HepG2 (cell line): ENCODE results near the gene INPP5E. TPM values are rescaled to one million over a fixed set of nuclear protein-coding genes. Genes with fewer than 3 reads are reported as not detected.

ENCODE experiments used
- IRX3 ChIP-seq: sonication (generic); formaldehyde crosslinking; IDR thresholded peaks from 2 replicates; pipeline ENCODE4 v1.8.1; 2023; ENCODE audit warnings: mild to moderate bottlenecking, low read depth, missing genetic modification reagents, borderline replicate concordance
- LCORL ChIP-seq, 2 experiments: fragments of 450-650 bp in 1 of 2; sonication (generic) in 1 of 2; formaldehyde crosslinking in 1 of 2; IDR thresholded peaks; 2 replicates each; pipeline versions ENCODE4 v1.5.0 to v1.6.1; 2017 to 2020; ENCODE audit warnings: antibody characterized with exemption in 1 of 2, missing genetic modification reagents in 1 of 2
- REPIN1 ChIP-seq: sonication (generic); formaldehyde crosslinking; IDR thresholded peaks from 2 replicates; pipeline ENCODE4 v1.8.0; 2022; ENCODE audit warnings: missing genetic modification reagents, low read depth, mild to moderate bottlenecking, borderline replicate concordance
- SNAPC4 ChIP-seq: sonication (generic); formaldehyde crosslinking; IDR thresholded peaks from 2 replicates; pipeline ENCODE4 v1.4.0; 2020; ENCODE audit warnings: mild to moderate bottlenecking, missing genetic modification reagents
- SRSF1 ChIP-seq: fragments of 200-400 bp; formaldehyde crosslinking; optimal IDR thresholded peaks from 2 replicates; pipeline ENCODE3; 2017; ENCODE audit warnings: mild to moderate bottlenecking, low read depth, low read length, moderate library complexity
- polyA plus RNA-seq, 8 experiments: library from polyadenylated mRNA; depleted of rRNA in 3 of 8; stranded (reverse) in 7 of 8; unstranded in 1 of 8; fragments of >200 nt; fragmentation: Illumina TruSeq in 4 of 8; extraction: Trizol in 4 of 8; gene quantifications; 2 replicates each; pipeline versions ENCODE4 v1.2.1 to v1.2.3, GENCODE V29; 2011 to 2016; ENCODE audit warnings: low read depth in 4 of 8, missing spikeins in 1 of 8, mixed read lengths in 1 of 8; ENCODE audit not compliant: insufficient read depth in 1 of 8
- total RNA-seq, 5 experiments: library from RNA; depleted of rRNA; stranded (reverse); fragments of >200 nt; fragmentation: Illumina TruSeq; extraction: Trizol; gene quantifications; 2 replicates each; pipeline ENCODE4 v1.2.3, GENCODE V29; 2016; ENCODE audit warnings: low read depth in 1 of 5
- TF ChIP-seq, protein P1 (sequence below): sonication (generic); formaldehyde crosslinking; IDR thresholded peaks from 2 replicates; pipeline ENCODE4 v1.5.1; 2020; ENCODE audit warnings: missing genetic modification reagents, mild to moderate bottlenecking, borderline replicate concordance
- TF ChIP-seq, protein P2 (sequence below): IDR thresholded peaks from 2 replicates; pipeline ENCODE4 v1.6.1; 2016; ENCODE audit warnings: mild to moderate bottlenecking, missing biosample characterization, missing genetic modification reagents
- TF ChIP-seq, protein P3 (sequence below): sonication (generic); formaldehyde crosslinking; IDR thresholded peaks from 2 replicates; pipeline ENCODE4 v1.9.0; 2022; ENCODE audit warnings: missing genetic modification reagents, mild to moderate bottlenecking, borderline replicate concordance

The INPP5E gene
- total and polyA plus RNA-seq, 2 of the 13 experiments (the other 11 are each of a cell fraction or from before 2014, with no cell fraction given) = 5.5 TPM

DNA sequence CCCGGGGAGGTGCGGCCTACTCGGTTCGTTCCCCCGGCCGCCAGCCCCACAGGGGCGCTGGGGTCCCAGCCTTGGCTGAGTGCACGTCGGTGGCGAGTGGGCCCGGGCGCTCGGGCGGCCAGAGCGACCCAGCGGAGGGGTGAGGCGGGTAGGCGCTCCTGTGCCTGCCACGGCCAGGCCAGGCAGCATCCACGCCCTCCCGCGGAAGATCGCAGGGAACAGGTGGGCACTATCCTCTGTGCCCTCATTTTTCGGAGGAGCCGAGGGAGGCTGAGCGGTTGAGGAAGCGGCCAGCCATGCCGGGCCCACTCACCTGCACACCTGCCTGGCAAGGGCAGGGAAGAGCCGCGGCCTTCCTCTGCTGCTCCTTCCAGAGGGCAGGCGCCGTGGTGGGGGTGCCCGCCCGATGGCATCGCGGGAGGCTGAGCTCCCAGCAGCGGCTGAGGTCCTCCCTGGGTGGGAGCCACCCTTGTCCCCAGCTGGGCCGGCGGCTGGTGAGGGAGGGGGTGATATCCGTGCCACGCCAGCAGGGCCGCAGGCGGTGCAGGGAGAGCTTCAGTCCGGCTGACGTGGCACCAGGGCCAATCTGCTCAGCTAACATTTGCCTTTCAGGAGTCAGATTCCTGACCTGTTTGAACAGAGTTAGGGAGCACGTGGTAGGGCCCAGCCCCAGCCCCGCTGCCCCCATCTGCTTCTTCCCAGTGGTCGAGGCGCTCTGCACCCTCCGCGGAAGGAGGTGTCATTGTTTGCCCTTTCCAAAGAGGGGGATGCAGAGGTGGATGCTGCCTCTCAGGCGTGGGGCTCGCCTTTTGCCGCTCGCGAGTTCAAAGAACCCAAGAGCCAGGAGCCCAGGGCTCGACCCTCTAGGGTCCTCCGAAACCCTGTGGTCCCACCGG lies 44.8 kb upstream of the INPP5E start (continued):
- TF ChIP-seq LCORL (IDR thresholded peaks at IDR 0.05) (no peak), LCORL (CRISPR knock-in tag; IDR thresholded peaks at IDR 0.05) (0 out of 2 replicates have a peak, but pooled peaks have one; percentile 36), IRX3 (CRISPR knock-in tag) (no peak), SRSF1 (no peak), SNAPC4 (CRISPR knock-in tag) (no peak), REPIN1 (CRISPR knock-in tag) (no peak)
- TF ChIP-seq, protein P1, sequence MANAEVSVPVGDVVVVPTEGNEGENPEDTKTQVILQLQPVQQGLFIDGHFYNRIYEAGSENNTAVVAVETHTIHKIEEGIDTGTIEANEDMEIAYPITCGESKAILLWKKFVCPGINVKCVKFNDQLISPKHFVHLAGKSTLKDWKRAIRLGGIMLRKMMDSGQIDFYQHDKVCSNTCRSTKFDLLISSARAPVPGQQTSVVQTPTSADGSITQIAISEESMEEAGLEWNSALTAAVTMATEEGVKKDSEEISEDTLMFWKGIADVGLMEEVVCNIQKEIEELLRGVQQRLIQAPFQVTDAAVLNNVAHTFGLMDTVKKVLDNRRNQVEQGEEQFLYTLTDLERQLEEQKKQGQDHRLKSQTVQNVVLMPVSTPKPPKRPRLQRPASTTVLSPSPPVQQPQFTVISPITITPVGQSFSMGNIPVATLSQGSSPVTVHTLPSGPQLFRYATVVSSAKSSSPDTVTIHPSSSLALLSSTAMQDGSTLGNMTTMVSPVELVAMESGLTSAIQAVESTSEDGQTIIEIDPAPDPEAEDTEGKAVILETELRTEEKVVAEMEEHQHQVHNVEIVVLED (CRISPR knock-in tag) = 0 out of 2 replicates have a peak, but pooled peaks have one; percentile 10
- TF ChIP-seq, protein P2, sequence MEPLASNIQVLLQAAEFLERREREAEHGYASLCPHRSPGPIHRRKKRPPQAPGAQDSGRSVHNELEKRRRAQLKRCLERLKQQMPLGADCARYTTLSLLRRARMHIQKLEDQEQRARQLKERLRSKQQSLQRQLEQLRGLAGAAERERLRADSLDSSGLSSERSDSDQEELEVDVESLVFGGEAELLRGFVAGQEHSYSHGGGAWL (CRISPR knock-in tag) = 0 out of 2 replicates have a peak, but pooled peaks have one; percentile 49
- TF ChIP-seq, protein P3, sequence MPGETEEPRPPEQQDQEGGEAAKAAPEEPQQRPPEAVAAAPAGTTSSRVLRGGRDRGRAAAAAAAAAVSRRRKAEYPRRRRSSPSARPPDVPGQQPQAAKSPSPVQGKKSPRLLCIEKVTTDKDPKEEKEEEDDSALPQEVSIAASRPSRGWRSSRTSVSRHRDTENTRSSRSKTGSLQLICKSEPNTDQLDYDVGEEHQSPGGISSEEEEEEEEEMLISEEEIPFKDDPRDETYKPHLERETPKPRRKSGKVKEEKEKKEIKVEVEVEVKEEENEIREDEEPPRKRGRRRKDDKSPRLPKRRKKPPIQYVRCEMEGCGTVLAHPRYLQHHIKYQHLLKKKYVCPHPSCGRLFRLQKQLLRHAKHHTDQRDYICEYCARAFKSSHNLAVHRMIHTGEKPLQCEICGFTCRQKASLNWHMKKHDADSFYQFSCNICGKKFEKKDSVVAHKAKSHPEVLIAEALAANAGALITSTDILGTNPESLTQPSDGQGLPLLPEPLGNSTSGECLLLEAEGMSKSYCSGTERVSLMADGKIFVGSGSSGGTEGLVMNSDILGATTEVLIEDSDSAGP = peak; percentile 55
